MCF 10A (cell line): Measurements from ENCODE around the gene KCTD15. TPM values are rescaled to one million over a fixed set of nuclear protein-coding genes. Genes with fewer than 3 reads are reported as not detected.

Experiments used
- BruUV-seq: library from RNA; stranded (reverse); fragments of 400-500 nt; replicated peaks from 2 replicates; lab custom pipeline; 2021; lab: Mats Ljungman, UMichigan
- CTCF ChIA-PET: fragments of 300-600 bp; sonication (Branson Sonifier 250); formaldehyde crosslinking; extraction: SDS; loops from one replicate; lab custom pipeline; 2021; ENCODE audit warnings: antibody characterized with exemption, inconsistent platforms; lab: Yijun Ruan, JAX
- POLR2A ChIA-PET: fragments of 300-600, 350-650 bp; sonication (Branson Sonifier 250); formaldehyde crosslinking; extraction: SDS; loops from one replicate; lab custom pipeline; 2020; ENCODE audit warnings: antibody characterized with exemption, inconsistent platforms; lab: Yijun Ruan, JAX
- DNase-seq: peaks from one replicate; pipeline ENCODE4 v3.0.0-alpha.2; 2018; ENCODE audit not compliant: unreplicated experiment
- H3K27ac Mint-ChIP-seq: one replicate; pipeline ENCODE4 v1.8.0; 2022; ENCODE audit warnings: mild to moderate bottlenecking, low read depth, mixed read lengths; ENCODE audit not compliant: unreplicated experiment
- H3K27me3 Mint-ChIP-seq: one replicate; pipeline ENCODE4 v1.8.0; 2022; ENCODE audit warnings: mixed read lengths; ENCODE audit not compliant: insufficient read depth, unreplicated experiment
- H3K36me3 Mint-ChIP-seq: one replicate; pipeline ENCODE4 v1.8.0; 2022; ENCODE audit warnings: mild to moderate bottlenecking, moderate library complexity, mixed read lengths; ENCODE audit not compliant: insufficient read depth, unreplicated experiment
- H3K4me1 Mint-ChIP-seq: one replicate; pipeline ENCODE4 v1.8.0; 2022; ENCODE audit warnings: mixed read lengths; ENCODE audit not compliant: insufficient read depth, unreplicated experiment
- H3K4me3 Mint-ChIP-seq: one replicate; pipeline ENCODE4 v1.8.0; 2022; ENCODE audit warnings: mild to moderate bottlenecking, moderate library complexity, mixed read lengths; ENCODE audit not compliant: unreplicated experiment
- H3K9me3 Mint-ChIP-seq: one replicate; pipeline ENCODE4 v1.8.0; 2022; ENCODE audit warnings: mixed read lengths; ENCODE audit not compliant: unreplicated experiment
- CTCF ChIP-seq: fragments of 200-600 bp; IDR thresholded peaks from one replicate; pipeline ENCODE4 v1.8.0; 2022; ENCODE audit warnings: antibody characterized with exemption, mild to moderate bottlenecking; ENCODE audit not compliant: unreplicated experiment
- intact Hi-C: fragments of 100-400 bp; cut with micrococcal nuclease; formaldehyde crosslinking; loops from 2 replicates; pipeline ENCODE4 v1.14.1; 2022
- total RNA-seq: library from RNA; stranded (reverse); gene quantifications from 2 replicates; pipeline ENCODE4 v1.2.3, GENCODE V29; 2022

KCTD15 gene
- total RNA-seq, 1 experiment from 2014 or later = 53.7 TPM

- H3K9me3 Mint-ChIP-seq = no peaks in the 10 kb centered on the region
- ChIA-PET POLR2A (interaction anchor here (0.6 kb wide), 1 partner anchor 12 kb away, joined by 3 read pairs; no protein-coding TSS in a partner anchor), CTCF (interaction anchor here (0.5 to 3.0 kb wide), 5 partner anchors 9 to 297 kb away, joined by 3 to 12 read pairs (median 4); no protein-coding TSS in a partner anchor)
- H3K27ac Mint-ChIP-seq = peak overlapping the region; percentile 26
- intact Hi-C loops = loop anchor here (10.0 kb wide), 1 partner anchor 105 kb away; no protein-coding TSS in a partner anchor
- BruUV-seq = no TSS peak
- H3K4me3 Mint-ChIP-seq = no peak overlapping the region
- no peak for DNase-seq
- H3K4me1 Mint-ChIP-seq = peaks cover 5% of the 10 kb centered on the region
- H3K36me3 Mint-ChIP-seq = peaks cover 24% of the 10 kb centered on the region
- no peak for TF ChIP-seq CTCF
- H3K27me3 Mint-ChIP-seq = no peaks in the 10 kb centered on the region
These were observed 2.8 kb downstream of the KCTD15 start for GRCh38 chr19:33799476-33799875.

- H3K27ac Mint-ChIP-seq = peak overlapping the region; percentile 26
- no peak overlapping the region for H3K4me3 Mint-ChIP-seq
- no peaks in the 10 kb centered on the region for H3K27me3 Mint-ChIP-seq
- POLR2A ChIA-PET = interaction anchor here (0.6 kb wide), 1 partner anchor 11 kb away, joined by 3 read pairs; no protein-coding TSS in a partner anchor
- intact Hi-C loops = no loop called here
- peaks cover 5% of the 10 kb centered on the region for H3K4me1 Mint-ChIP-seq
- H3K9me3 Mint-ChIP-seq = no peaks in the 10 kb centered on the region
- H3K36me3 Mint-ChIP-seq = peaks cover 24% of the 10 kb centered on the region
- no peak for TF ChIP-seq CTCF
- DNase-seq = no peak
- CTCF ChIA-PET = interaction anchor here (0.6 to 3.0 kb wide), 2 partner anchors 8 to 22 kb away, joined by 5 to 12 read pairs; no protein-coding TSS in a partner anchor
- no TSS peak for BruUV-seq
These were observed 3.5 kb downstream of the KCTD15 start for GRCh38 chr19:33800012-33800680.

- TF ChIP-seq CTCF = no peak
- Mint-ChIP-seq H3K27me3 (no peaks in the 10 kb centered on the region), H3K27ac (no peak overlapping the region), H3K9me3 (no peaks in the 10 kb centered on the region), H3K4me1 (peaks cover 12% of the 10 kb centered on the region), H3K36me3 (peaks cover 24% of the 10 kb centered on the region), H3K4me3 (no peak overlapping the region)
- DNase-seq = no peak
- intact Hi-C loops = no loop called here
- POLR2A ChIA-PET = interaction anchor here (0.9 kb wide), 1 partner anchor 18 kb away, joined by 3 read pairs; no protein-coding TSS in a partner anchor
- CTCF ChIA-PET = interaction anchor here (0.6 to 1.2 kb wide), 4 partner anchors 18 to 191 kb away, joined by 3 to 5 read pairs (median 4); no protein-coding TSS in a partner anchor
- no TSS peak for BruUV-seq
These were observed 4.7 kb downstream of the KCTD15 start for GRCh38 chr19:33801411-33801810.

GRCh38 chr19:33802001-33802400 lies 5.3 kb downstream of the KCTD15 start:
- Mint-ChIP-seq H3K27ac (no peak overlapping the region), H3K4me3 (no peak overlapping the region), H3K9me3 (no peaks in the 10 kb centered on the region), H3K36me3 (peaks cover 24% of the 10 kb centered on the region), H3K4me1 (peaks cover 12% of the 10 kb centered on the region), H3K27me3 (no peaks in the 10 kb centered on the region)
- no peak for TF ChIP-seq CTCF
- ChIA-PET CTCF (interaction anchor here (0.6 to 1.2 kb wide), 3 partner anchors 18 to 191 kb away, joined by 3 to 5 read pairs (median 4); no protein-coding TSS in a partner anchor), POLR2A (interaction anchor here (0.9 kb wide), 1 partner anchor 17 kb away, joined by 3 read pairs; no protein-coding TSS in a partner anchor)
- DNase-seq = no peak
- BruUV-seq = no TSS peak
- intact Hi-C loops = no loop called here
